ENCODE measurements around the gene SH3BP4.
"Not testable (repeated sequence)": the region's sequence is repeated elsewhere in the genome, so short reads cannot be mapped to it uniquely, and the experiment has no call there.

SH3BP4 gene

DNA sequence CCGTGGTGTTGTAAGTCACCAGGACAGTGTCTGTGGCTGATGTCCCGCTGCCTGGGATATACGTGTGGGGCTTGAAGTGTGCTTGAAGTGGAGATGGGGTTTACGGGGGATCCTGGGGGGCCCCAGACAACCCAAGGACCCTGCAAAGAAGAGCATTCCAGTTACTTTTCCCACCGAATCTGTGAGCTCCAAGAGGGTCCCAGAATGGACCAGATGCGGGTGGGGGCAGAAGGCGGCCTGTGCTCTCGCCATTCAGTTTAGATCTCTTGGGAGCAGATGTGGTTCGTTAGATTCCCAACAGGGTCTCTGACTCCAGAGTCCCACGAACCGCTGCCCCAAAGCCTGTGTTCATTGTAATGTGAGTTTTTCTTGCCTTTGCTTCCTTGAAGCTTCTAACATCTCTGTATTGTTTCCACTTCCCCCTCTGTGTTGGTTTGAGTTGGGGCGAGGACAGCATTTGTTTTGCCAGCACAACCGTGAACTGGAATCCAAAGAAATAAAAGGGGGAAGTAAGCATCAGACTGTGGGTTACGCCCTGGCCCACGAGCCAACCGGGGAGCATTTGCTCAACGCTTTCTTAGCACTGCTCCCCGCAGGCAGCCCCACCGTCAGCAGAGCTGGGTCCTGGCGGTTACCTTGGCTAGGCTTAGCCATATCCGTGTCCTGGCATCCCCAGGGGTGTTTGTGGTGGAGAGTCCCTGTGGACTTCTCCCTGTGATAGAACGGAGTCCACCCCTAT lies 92.1 kb downstream of the SH3BP4 start:
- no peak for DNase-seq

DNA sequence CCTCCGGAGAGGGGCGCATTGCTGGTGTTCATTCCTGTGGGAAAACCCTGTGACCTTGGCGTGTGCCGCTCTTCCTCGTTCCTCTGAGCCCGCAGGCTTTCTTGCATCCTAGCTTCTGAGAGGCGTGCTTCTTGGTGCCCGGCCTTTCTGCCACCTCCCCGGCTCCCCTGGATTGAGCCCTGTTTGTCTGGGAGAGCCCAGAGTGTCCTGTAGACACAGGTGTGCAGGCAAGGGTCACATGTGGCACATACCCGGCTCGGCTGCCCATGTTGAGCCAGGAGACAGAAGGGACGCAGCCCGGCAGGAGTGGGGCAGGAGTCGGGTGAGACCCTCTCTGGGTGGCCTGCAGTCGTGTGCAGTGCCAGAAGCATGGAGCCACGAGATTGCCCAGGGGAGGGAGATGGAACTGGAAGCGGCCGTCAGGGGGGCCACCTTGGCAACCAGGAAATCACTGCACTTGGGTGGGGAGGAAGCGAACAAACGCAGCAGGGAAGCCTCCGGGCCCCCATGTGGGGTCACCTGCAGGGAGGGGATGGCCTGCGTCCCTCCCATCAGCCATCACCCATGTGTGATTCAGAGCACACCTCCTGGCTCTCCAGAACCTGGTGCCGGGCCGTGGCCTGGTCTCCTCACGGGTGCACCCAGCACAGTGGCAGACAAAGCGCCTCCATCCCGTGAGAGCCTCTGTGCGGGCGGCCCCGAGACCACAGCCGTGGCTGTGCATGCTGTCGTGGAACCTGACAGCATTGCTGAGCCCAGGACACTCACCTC lies 92.9 kb downstream of the SH3BP4 start:
- DNase-seq: no peak

DNA sequence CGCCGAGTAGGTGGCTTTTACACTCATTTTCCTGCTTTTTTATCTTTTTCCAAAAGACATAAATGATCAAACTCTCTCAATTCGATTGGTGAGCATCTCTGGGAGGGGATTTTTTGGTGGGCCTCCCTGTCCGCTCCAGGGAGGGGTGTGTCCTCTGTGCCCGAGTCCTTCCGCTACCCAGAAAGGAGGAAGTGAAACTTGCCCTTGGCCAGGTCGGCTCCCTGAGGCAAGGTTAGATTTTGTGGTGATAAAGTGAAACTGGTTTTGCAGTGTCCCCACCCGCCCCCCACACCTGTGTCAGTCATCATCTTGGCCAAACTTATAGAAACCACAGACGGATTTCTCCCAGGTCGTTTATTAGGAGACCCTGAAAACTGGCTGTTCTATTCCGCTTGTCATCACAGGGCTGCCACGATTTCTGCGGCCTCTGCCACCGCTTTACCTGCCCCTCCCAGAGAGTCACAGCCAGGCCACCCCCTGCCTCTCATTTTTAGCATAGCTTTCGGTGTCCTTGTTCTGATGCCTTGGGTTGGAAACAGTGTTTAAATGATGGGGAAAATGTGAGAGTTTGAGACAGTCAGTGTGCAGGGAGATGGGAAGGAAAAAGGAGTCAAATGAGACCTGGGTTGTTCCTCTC lies 93.6 kb downstream of the SH3BP4 start:
- no peak for DNase-seq

DNA sequence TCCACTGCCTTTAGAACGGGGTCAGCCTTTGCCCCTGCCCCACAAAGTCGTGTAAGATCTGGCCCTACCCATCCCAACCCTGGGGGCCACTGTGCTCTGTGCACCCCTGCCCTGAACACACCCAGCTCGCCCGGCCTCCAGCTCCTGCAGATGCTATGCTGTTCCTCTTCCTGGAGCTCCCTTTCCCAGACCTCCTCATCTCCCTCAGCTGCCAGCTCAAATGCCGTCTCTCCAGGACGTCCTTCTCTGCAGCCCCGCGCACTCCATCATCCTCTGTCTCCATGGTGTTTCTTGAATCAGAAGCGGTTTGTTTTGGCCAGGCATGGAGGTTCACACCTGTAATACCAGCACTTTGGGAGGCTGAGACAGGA lies 94.1 kb downstream of the SH3BP4 start:
- no peak for DNase-seq

DNA sequence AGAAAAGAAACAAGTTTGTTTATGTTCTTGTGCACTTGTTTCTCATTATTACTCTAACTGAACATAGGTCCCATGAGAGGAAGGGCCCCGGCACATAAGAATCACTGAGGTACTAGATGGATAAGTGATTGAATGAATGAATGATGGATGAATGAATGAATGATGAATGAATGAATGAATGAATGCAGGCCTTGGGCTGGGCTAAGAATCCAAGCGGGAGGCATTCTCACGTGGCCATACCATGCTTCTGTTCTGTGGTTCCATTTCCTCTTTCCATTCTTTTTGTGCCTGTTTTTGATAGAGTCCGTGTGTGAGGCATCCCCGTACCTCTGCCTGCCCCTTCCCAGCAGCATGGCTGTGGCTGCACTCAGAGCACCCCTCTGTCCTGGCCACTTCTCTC lies 94.8 kb downstream of the SH3BP4 start:
- DNase-seq: no peak

DNA sequence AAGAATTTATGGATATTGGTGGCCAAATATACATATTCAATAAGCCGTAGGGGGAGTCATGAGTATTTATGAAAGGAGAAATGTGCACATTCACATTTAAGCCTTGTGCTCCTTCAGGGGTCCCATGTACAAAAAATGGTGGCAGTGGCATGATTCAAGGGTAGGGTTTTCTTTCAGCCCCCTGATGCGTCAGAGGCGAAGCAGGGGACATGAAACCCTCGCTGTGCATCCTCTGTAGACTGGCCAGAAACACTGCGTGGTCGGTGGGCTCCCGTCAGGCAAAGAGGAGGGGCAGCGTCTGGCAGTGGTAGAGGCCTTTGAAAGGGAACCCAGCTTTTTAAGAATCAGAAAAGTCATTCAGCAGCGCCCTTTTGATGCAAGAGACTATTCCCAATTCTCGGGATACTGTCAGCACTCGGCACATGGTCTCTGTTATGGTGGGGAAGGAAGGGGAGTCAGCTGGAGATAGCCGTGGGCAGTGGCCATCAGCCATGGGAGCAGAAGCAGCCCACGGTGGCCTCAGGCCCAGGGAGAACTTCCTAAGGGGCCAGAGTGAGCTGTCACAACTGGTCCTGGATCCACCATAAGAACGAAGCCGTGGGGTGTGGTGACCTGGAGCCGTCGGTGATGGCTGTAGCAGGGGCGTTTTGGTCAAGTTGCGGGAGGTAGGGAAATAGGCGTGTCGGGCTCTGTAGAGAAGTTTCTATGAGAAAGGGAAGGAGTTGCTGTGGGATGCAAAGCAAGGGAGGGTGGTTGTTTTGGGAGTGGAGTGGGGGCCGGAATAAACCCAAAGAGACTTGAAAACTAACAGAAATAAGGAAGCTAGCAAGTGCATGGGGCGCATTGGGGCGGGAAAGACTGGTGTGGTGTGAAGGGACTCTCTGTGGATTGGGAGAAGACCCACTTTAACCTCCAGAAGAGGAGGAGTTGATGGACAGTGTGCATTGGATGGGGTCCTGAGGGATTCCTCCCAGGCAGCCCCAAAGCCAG lies 95.6 kb downstream of the SH3BP4 start:
- DNase-seq: no peak

DNA sequence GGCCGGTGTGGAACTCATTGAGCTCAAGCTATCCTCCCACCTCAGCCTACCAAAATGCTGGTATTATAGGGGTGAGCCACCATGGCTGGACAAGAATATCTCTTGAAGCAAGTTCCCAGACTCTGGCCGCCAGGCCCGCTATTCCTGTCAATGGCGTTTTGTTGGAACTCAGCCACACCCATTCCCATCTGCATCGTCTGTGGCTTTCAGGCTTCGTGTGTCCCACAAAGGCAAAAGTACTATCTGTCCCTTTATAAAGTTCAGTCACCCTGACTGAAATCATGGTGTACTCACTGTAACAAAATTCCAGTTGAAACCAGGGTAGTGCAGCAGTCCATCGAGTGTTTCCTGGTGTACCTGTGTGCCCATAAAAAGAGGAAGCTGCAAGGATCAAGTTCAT lies 96.7 kb downstream of the SH3BP4 start:
- no peak for DNase-seq

DNA sequence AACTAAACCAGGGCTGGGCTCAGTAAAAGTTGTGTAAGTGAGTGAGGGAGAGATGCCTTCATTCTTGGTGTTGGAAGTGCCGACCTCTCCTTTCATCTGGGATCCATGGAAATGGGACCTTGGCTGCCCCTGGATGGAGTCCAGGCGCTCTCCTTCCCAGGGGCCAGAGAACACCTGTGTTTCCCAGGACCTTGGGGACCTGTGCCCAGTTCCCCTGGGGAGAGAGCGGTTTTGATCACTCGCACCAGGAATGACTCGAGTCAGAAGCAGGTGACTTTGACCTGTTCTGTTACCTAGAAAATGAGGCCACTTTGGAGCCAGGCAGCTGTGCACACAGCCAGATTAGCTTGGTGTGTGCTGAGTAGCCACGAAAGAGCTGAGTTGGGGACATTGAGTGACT lies 97.3 kb downstream of the SH3BP4 start:
- no peak for DNase-seq

DNA sequence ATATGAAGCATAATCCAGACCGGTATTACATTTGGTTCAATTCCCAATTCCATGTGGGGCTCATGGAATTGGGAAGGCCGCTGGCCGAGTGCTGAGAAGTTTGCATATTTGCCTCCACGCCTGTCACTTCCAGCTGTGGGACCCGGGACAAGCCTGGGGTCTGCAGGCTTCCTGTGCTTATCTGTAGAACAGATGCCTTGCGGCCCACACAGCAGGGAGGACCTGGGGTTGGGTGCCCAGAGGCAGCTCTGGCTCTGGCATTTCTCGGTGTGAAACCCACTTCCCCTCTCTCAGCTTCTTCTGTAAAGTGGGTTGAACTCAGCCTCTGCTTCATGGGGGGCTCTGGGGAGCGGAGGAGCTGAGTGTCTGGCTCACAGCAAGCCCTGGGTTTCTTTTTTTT lies 97.9 kb downstream of the SH3BP4 start:
- DNase-seq: no peak

DNA sequence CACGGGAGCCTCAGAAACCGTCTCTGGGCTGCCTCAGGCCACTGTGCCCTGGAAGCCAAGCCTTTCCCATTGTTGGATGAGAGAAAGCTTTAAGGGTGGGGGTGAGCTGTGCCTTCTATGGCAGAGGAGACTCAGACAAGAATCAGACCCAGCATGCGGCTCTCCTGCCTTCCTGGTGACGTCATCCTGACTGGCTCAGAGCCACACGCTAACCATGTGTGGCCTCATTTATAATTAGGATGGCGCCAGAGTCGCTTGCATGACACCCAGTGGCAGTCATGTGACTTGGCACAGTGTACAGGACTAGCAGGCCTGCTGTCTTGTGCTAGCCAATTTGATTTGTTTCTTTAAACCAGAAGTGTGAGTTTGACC lies 99.1 kb downstream of the SH3BP4 start:
- no peak for DNase-seq

DNA sequence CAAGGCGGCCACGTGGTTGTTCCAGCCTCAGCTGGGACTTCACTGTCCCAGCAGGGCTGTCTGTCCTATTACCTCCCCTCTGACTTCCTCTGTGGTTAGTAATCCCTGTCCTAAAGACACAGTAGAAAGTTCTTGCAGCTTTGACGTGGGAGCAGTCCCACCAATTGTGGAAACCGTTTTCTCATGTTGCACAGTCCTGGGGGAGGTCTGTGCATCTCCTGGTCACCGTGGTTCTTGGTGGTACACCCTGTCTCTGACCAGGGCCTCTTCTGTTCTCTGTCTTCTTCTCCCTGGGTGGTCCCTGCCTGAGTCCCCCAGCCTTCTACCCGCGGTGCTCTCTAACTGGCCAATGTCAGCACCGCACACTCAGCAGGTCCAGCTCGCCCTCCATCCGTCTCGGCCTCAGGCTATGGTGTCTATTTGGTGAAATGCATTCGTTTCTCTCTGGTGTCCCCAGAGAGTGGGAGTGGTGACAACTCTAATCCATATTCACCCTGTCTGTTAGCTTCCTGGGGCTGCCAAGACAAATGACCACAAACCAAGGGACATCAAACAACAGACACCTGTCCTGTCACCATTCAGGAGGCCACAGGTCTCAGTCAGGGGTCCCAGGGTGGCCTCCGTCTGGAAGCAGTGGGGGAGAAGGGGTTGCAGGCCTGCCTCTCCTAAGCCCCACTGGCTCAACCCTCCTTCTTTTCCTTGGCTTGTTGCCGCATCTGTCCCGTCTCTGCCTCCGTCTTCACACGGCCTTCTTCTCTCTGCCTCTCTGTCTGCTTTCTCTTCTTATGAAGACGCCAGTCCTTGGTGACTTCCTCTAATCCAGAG lies 99.8 kb downstream of the SH3BP4 start:
- no peak for DNase-seq

DNA sequence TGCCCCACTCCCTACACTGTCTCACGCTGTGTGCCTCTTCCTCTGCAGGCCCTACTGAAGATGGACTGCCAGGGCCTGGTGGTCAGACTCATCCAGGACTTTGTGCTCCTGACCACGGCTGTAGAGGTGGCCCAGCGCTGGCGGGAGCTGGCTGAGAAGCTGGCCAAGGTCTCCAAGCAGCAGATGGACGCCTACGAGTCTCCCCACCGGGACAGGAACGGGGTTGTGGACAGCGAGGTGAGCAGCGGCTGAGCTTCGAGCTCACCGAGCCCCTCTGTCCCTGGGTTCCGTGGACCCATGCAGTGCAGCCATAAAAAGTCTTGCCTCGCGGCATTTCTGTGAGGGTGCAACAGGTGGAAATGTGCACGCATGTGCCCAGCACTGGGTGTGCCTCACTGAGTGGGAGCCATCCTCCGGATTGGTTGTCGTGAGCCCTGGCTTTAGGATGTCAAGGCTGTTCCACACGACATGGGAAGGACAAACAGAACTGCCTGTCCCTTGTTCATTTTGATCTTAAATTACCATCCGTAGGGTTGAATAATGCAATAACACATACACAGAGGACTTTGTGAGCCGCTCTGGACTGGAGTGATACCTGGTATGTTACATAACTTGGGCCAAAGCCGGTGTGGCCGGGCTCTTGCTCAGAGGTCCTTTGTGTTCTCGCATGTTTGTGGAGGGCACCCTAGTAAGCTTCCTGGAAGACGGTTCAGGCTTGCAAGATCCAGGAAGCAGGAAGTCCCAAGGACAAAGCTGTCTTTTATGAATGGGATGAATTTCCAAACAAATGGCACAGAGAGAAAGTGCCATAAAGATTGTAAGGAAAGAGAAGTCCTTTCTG lies 100.9 kb downstream of the SH3BP4 start:
- DNase-seq: no peak

DNA sequence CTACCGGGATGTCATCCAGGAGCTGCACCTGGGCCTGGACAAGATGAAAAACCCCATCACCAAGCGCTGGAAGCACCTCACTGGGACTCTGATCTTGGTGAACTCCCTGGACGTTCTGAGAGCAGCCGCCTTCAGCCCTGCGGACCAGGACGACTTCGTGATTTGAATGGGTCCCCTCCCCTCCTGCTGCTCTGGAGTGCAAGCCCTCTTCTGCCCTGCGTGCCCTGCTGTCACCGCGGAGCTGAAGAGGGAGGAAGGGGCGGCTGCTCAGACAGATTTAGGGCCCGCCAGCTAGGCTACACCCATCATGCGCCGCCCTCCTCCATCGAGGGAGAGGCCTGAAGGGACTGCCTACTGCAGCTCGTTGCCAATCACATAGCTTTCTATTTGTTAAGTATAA lies 101.8 kb downstream of the SH3BP4 start:
- no peak for DNase-seq

DNA sequence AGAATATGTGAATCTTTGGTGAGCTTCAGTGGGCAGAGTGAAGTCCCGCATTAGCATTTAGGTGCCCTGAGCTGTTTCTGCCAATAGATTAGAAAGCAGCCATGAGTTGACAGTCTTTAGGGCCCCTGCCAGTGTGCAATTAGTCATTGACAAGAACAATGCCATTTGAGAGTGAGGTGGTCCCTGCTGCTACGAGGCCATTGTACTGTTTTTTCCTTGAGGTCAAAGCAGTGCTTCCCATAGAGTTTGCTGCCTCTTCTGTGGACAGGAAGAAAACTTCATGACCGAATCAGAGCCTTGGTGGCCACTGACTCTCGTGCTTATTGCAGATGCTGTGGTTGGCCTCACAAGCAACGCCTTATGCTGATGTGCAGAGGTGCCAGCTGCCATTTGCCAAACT lies 102.7 kb downstream of the SH3BP4 start:
- no peak for DNase-seq

DNA sequence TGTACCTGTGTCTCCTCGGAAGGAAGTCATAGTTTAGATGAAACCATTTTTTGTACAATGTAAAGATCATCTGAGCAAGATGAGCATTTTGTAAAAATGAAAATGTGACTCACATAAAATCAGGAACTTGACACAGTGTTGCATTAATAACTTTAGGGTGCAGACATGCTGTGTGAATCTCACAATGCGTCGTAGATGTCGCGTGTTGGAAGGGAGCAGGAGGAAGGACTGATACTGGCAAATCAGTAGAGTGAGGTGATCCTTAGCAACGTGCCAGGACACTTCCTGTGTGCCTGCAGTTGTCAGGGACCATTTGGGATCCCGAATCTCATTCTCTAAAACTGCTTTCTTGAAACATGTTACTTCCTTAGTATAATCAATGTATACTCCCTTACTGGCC lies 103.1 kb downstream of the SH3BP4 start:
- DNase-seq: no peak

DNA sequence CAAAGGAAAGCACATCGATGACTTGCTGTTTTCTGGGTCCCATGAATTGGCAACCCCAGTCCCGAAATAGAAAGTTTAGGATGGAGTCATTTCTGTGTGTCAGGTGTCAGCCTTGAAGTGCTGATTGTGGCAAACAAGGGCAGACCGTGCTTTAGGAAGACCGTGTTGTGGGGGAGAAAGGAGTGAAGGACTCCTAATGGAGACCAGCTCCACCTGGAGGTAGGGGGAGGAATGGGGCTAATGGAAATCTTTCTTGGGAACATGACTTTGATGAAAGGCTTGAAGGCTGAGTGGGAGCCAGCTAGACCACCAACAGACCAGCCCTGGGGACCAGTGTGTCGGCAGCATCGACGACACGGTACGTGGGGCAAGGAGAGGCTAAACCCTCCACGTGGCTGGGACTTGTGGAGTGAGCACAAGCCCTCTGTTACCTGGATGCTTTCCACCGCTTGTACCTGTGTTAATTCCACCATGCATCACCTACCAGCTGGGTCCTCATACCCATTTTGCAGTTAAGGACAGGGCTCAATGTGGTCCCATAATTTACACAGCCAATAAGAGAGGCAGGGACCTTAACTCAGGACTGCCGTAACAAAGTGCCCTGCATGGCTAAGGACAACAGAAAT lies 104.2 kb downstream of the SH3BP4 start:
- DNase-seq: no peak

DNA sequence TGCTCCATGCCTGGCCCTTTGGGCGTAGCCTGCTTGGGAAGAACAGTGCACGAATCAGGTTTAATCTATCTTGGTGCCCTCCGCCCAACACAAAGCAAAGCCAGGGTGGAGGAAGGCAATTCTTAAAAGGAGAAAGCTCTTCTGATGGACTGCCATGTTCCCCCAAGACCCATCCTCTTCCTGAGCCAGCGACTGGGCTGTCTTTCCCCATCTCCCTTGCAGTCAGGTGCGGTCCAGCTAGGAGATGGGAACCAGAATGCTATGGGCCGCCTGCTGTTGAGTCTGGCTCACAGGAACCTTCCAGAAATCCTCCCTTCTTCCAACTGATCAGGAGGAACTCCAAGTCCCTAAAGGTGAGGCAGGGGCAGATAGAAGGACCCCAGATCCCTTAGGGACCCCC lies 105.0 kb downstream of the SH3BP4 start:
- no peak for DNase-seq

DNA sequence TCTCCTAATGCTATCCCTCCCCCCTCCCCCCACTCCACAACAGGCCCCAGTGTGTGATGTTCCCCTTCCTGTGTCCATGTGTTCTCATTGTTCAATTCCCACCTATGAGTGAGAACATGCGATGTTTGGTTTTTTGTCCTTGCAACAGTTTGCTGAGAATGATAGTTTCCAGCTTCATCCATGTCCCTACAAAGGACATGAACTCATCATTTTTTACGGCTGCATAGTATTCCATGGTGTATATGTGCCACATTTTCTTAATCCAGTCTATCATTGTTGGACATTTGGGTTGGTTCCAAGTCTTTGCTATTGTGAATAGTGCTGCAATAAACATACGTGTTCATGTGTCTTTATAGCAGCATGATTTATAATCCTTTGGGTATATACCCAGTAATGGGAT lies 105.8 kb downstream of the SH3BP4 start:
- not testable (repeated sequence) for DNase-seq

DNA sequence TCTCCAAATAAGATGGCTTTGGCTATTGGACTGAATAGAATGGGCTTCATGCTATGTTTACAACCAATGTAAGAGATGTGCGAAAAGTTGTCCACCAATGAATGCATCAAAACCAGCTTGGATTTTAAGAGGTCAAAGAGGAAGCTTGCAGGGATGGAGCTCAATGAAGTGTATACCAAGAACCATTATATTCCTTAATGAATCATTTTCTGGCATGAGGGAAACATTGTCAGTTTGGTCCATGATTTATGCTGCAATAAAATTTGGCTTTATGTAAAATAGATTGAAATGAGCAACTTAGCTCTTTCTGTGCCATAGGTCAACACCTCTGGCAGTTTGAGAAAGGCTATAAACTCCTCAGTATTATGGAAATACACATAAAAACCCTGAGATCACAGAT lies 107.3 kb downstream of the SH3BP4 start:
- no peak for DNase-seq

DNA sequence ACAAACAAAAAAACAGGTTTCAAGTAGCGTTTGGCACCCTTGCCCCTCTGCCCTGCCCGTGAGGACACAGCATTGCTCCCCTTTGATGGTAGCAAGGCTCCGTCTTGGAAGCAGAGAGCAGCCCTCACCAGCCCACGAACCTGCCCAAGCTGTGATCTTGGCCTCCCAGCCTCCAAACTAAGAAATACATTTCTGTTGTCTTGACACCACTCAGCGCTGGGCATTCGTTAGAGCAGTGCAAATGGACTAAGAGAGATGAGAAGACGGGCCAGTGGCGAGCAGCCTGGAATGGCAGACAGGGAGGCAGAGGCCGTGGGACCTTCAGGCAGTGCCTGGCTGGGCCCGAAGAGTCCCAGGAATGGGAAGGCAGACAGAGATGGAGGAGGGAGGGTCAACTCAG lies 109.8 kb downstream of the SH3BP4 start:
- DNase-seq: no peak

Data from activated naive CD4-positive, alpha-beta T cell treated with anti-CD3 and anti-CD28 coated beads, Interleukin-2, amount 50 U/mL, for 16 hours (primary cell).